HG03135 (cell line): ENCODE data around the gene TUBB4B.

Source experiments
- ATAC-seq: cut with Tn5 transposase; IDR thresholded peaks from one replicate; pipeline ENCODE4 v1.9.1; 2021; ENCODE audit warnings: mild to moderate bottlenecking, moderate library complexity; ENCODE audit not compliant: unreplicated experiment

The TUBB4B gene

DNA sequence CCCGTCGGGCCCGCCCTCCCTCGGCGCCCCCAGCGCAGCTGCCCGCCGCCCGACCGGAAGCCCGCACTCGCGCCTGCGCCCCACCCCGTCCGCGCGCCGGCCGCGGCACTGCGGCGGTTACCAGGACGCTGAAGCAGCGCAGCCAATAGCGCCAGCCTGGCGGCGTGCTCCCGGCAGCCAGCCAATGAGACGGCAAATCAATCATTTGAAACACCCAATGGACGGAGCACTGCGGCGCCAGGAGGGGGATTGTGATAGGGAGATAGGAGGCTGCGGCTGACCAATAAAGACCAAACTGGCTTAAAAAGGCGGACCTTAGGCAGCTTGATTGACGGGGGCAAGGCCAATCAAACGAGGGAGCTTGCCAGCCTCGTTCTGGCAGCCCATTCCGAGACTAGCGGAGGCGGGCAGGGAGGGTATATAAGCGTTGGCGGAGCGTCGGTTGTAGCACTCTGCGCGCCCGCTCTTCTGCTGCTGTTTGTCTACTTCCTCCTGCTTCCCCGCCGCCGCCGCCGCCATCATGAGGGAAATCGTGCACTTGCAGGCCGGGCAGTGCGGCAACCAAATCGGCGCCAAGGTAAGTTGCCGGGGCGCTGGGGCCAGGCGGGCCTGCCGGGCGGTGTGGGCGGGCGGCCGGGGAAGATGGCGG lies at the start of gene TUBB4B:
Gene TUBB4B (plus strand): TSS at position 447 of the 649 bp plus-strand sequence. CDS start 74 bp downstream, at position 521.
- ATAC-seq = peak; percentile 75

DNA sequence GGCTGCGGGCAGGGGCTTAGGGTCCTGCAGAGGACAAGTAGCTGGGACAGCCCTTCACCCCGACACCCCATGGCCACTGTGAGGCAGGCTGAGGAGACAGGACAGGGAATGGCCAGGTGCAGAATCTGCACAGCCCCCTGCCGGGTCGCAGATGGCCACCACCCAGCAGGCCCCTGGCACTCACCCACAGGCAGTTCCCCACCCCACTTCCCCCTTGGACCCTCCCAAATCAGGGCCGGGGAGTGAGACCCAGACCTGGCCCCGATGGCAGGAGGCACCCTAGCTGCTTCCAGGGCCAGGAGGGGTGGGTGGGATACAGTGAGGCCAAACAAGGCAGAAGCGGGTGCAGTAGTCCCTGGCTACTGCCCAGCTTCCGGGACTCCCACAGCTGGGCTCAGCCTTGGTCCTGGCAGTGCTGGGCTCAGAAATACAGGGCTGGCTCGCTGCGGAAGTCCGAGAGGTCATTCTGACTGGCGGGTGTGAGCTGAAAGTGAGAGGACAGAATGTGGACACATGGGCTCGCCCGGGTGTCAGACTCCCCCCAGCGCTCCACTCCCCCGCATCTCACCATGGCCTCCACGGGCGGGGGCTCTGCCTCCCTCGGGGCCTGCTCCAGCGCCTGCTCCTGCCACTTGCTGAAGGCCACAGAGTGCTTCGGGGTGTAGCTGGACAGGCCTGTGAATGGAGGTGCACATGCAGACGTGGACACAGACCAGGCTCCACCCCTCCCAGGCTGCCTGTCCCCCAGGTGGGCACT lies 49.2 kb upstream of the TUBB4B start:
- no peak for ATAC-seq

DNA sequence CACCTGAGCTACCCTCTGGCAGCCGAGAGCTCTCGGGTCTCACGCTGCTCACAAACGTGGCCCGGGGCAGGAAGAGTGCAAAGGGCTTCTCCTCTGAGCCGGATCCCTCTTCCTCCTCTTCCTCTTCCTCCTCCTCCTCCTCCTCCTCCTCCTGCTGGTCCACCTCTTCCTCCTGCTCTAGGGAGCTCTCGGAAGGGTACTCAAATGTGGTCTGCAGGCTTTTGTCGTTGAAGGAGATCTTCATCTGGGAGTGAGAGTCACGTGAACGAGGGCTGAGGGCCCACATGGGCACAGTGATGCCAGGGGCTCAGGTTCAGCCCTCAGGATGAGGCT lies 48.7 kb upstream of the TUBB4B start:
- no peak for ATAC-seq

DNA sequence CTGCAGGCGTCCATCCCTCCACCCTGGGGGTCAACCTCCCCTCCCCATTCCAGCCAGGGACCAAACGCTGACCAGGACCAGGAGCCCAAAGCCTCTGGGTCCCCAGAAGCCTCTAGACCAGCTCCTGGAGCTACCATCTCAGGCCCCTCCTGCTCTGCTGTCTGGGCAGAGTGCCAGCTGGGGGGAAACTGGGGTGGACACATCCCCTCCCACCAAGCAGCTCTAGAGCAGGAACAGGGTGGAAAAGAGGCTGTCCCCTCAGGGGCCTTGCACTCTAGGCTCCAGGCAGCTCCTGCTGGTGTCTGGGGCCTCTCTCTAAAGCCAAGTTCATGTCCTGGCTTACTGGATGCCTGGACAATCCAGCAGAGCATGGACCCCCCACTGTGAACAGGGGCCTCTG lies 48.2 kb upstream of the TUBB4B start:
- no peak for ATAC-seq

DNA sequence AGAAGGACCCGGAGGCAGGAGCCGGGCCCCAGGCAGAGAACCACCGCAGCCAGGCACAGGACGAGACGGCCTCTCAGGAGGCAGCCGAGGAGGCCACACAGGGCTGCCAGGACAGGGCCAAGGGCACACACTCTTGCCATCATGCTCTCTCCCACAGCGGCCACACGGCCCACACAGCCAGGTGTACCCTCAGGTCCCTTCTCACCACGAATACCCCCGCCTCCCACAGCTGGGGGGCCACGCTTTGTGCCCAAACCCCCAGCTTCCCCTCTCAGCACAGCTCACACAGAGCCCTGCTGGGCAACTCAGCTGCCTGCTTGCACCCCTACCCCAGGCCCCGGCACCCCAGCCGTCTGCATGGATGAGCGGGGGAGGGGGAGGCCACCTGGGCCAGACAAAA lies 47.3 kb upstream of the TUBB4B start:
- no peak for ATAC-seq

DNA sequence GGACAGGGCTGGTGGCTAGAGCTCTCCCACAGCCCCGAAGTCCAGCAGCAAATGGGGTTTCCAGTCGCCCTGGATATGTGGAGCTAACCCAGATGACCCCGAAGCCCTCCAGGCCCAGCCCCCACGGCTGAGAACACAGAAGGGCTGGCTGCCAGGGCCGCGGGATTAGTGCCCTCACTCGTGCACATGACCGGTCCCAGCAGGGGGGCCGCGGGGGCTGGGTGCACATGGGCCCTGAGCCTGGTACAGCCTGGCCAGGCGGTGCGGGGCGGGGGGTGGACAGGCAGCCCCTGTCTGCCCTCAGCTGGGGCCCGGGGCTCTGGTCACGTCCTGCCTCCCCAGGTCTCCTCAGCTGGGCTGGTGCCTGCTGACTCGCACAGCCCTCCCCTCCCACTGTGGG lies 46.7 kb upstream of the TUBB4B start:
- no peak for ATAC-seq

DNA sequence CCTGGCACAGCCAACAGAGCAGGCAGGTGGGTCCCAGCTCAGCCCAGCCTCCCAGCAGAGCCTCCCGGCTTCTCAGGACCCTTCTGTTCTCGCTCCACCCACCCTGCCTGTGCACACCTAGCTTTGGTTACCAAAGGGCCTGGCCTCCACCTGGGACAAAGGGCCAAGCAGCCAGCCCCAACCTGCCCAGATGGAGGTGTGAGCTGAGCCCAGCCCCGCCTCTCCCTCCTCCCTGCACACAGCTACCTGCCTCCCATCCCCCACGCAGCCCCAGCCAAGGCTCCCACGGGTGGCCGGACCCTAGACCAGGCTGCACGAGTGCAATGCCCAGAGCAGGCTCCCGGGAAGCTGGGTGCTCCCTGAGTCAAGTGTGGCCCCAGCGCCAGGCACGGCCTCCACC lies 46.2 kb upstream of the TUBB4B start:
- ATAC-seq = no peak

DNA sequence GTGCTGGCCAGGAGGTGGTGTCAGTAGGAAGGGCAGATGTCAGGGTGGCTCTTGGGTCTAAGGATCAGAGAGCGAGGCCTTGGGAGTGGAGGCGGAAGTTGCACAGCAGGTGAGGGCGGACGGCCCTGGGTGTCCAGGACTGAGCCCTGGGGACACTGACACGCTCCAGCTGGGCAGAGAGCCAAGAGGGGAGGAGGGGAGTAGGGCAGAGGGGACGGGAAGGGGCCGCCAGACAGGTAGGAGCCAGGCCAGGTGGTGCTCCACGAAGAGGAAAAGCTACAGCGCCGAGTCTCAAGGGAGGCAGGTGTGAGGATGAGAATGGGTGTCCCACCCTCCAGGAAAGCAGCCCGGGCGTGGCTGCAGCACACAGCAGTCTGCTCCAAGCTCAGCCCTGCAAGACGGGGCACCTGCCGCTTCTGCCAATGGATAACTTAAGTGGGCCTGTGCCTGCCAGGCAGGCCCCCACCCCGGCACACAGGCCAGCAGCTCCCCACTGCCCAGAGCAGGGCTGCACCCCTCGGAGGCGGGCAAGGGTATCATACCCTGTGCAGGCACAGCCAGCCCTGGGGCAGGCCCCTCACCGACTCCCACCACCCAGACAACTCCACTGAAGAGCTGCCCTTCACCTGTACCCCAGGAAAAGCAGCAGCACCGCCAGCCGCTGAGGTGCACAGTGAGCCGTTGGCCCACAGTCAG lies 45.4 kb upstream of the TUBB4B start:
- ATAC-seq = no peak

DNA sequence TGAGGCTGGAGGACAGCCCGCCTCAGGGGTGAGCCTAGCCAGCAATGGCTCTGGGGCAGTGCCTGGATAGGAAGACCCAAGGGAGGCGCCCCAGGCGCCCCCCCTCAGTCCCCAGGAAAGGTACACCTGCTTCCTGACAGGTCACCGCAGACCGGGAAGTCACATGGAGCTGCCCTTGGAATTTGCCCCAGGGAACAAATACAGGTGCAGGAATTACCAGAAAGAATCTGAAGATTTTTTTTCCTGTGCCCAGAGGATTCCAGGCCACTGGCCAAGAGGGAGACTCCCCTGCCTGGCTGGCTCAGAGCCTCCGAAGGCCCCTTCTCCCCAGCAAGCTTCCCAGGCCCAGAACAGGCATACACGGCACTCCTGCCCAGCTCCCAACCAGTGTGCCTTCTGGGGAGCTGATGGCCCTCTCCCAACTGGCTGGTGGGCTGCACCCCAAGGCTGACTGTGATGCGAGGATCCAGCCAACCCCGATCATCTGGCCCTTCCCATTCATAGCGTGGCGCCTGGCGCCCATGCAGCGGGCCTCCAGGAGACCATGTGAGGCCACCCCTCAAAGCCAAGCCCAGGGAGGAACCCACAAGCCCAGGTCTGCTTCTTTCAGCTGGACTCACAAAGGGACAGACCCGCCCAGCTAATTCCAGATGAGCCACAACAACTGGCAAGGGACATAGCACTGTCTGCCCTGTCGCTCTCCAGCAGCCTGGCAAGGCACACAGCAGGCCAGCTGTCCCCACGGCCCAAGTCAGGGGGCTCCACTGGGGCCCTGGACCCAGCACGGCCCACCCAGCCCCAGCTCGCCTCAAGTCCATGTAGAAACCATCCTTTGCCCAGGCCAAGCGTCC lies 42.8 kb upstream of the TUBB4B start:
- ATAC-seq = no peak

DNA sequence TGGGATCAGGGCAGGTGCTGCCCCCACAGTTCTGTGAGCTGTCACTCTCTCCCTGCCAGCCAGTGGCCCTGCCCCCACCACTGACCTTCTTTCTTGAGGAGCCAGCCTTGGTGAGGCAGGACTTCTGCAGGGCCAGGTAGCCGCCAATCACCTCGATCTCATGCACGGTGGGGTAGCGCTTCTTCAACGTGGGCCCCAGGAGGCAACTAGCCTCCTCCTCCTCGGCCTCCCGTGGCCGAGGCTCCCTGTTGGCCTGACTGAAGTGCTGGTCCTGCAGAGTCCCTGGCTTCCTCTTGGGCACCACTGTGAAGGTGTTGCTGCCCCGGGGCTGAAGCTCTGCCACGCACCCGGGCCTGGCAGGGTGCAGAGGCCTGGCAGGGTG lies 42.2 kb upstream of the TUBB4B start:
- ATAC-seq = no peak

DNA sequence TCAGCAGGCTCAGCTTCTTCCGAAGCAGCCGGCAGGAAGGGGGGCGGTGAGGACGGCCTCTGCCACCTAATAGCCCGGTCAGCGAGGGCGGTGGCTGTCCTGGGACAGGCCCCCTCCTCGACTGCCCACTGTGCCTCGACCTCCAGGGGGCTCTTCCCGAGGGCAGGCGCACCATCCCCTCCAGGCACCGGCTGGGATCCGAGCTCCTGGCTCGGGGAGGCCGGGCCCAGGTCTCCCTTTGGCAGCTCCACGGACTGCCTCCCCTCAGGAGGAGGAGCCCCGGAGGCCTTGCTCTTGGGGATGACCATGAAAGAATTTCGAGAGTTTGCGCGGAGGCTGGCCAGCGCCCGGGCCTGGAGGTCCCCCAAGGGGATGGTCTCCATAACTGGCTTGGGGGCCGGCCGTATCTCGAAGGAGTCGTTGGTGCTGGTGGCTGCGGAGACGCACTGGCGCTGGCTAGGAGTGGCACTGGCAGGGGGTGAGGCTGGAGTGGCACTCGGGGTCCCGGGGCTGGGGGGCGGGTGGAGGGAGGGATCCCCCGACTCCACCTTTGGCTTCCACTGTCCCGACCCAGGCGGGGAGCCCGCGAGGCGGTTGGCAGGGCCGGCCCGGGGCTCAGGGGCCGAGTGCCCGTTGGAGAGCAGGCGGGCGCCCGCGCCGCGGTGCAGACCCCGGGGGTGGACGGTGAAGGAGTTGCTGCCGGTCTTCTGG lies 41.5 kb upstream of the TUBB4B start:
- no peak for ATAC-seq

DNA sequence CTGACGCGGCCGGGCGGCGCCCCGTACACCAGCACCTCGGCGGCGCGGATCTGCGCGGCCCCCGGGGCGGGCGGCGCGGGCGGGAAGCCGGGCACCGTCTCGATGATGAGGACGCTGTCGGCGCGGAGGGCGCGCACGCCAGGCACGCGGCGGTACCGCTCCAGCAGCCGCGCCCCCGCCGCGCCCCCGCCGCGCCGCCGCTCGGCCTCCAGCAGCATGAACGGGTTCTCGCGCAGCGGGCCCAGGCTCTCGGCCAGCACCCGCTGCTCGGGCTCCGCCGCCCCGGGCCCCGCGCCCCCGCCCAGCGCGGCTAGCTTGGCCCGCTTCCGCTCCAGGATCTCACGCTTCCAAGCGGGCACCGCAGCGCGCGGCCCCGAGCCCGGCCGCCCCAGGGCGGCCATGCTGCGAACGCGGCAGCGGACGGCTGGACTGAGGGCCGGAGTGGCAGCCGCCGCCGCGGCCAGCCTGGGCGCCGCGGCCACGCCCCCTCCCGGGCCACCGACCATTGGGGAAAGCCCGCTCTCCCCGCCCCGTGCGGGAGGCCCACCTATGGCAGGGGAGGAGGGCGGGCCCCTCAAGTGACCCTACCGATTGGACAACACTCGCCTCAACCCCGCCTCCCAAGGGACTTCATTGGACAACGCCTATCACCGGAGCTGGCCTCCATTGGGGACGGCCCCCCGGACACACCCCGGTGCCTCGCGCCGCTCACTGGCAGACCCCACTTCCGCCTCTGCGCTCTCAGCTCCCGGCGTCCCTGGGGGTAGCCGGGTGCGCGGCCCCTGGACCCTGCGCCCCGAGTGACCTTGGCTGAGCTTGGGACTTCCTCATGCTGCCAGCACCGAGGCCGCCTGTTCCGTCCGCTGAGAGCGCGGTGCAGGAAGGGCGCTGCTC lies 40.5 kb upstream of the TUBB4B start, which contains the start of gene TPRN:
Gene TPRN (minus strand): TSS at position 431 of the 894 bp plus-strand sequence. CDS start 30 bp downstream, at position 401.
- ATAC-seq = peak; percentile 84

DNA sequence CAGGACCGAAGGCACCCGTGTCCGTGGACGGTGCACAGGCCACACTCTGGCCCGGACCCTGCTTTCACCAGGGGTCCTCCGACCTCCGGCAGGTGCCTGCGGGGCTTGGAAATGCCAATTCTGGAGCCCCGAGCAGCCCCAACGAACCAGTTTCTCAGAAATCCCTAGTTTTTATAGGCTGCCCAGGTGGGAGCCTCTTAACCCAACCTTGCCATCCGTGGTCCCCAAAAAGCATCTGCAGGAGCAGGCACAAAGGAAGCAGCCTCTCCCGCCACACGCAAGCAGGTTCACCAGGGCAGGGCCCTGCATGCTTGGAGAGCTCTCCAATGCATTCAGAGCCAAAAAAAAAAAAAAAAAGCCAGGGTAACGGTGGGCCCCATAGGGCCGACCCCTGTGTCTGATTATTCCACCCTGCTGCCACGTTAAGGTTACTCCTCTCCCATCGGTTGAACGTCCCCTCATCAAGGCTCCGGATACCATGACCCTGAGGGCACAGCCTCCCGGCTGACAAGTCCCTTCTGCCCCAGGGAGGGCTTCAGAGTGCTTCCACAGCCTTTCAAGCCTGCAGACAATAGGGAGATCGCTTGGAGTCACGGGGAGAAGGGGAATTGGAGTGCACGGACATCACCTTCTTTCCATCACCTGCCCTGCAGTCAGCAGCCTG lies 39.8 kb upstream of the TUBB4B start:
- ATAC-seq = no peak

DNA sequence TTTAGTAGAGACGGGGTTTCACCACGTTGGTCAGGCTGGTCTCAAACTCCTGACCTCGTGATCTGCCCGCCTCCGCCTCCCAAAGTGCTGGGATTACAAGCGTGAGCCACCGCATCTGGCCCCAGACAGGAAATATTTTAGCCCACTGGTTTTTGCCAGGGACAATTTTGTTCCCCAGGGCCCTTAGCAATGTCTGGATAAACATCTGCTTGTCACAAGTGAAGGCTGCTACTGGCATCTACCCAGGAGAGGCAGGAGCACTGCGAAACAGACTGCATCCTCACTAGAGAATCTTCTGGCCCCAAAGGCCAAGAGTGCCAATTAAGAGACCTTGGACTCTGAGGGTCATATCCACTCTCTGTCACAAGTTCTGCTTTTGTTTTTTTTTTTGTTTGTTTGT lies 38.1 kb upstream of the TUBB4B start:
- ATAC-seq = no peak

DNA sequence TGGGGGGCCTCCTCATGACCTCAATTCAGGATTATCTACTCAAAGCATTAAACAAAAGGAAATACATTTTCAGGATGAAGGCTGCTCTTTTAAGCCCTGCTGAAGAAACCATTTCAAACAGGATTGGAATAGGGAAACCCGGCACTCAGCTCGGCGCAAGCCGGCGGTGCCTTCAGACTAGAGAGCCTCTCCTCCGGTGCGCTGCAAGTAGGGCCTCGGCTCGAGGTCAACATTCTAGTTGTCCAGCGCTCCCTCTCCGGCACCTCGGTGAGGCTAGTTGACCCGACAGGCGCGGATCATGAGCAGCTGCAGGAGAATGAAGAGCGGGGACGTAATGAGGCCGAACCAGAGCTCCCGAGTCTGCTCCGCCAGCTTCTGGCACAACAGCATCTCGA lies 36.4 kb upstream of the TUBB4B start:
- no peak for ATAC-seq

DNA sequence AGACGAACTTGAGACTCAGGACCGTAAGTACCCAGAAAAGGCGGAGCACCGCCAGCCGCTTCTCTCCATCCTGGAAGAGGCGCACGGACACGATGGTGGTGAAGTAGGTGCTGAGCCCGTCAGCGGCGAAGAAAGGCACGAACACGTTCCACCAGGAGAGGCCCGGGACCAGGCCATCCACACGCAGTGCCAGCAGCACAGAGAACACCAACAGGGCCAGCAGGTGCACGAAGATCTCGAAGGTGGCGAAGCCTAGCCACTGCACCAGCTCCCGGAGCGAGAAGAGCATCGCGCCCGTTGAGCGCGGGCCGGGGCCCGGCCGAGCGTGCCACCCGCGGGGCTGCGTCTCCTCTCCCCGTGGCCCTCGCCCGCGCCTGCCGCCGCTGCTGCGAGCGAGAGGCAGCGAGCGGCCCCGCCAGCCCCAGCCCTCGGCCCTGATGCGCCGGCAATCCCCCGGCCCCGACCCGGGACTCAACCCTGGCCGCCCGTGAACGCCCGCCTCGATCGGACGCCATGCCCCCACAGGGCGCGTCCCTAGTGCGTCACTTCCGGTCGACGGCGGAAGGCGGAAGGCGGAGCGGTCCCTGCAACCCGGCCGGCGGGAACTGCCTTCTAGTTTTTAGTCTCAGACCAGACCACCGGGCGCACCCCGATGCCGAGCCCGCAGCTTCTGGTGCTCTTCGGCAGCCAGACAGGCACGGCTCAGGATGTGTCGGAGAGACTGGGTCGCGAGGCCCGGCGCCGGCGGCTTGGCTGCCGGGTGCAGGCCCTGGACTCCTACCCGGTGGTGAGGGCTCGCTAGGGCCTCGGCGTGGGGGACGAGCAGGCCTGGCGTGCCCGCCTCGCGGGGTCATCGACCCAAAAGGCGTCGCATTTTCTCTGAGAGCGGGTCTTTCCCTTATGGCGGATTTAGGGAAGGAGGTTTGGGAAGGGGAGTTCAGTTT lies 35.7 kb upstream of the TUBB4B start, which contains the start of the genes NDOR1 and TMEM203:
Gene NDOR1 (plus strand): TSS at position 575 of the 944 bp plus-strand sequence. CDS start 78 bp downstream, at position 653.
Gene TMEM203 (minus strand): TSS at position 523 of the 944 bp plus-strand sequence. CDS start 234 bp downstream, at position 289.
- ATAC-seq = peak; percentile 40

DNA sequence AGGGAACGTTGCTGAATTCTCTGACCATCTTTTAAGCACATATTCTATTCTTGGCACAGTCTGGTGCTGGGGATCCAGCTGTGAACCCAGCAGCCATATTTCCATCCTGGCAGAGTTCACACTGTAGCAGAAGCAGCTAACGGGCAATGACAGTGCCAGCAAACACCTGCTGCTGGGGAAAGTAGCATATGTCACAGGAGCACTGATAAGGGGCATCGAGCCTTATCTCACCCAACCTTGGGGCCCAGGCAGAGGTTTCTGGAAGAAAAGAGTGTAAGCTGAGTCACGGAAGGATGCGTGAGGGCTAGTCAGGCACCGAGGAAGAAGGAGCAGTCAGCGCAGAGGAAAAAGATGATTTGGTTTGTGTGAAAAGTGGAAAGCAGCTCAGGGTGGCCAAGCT lies 34.5 kb upstream of the TUBB4B start:
- no peak for ATAC-seq

DNA sequence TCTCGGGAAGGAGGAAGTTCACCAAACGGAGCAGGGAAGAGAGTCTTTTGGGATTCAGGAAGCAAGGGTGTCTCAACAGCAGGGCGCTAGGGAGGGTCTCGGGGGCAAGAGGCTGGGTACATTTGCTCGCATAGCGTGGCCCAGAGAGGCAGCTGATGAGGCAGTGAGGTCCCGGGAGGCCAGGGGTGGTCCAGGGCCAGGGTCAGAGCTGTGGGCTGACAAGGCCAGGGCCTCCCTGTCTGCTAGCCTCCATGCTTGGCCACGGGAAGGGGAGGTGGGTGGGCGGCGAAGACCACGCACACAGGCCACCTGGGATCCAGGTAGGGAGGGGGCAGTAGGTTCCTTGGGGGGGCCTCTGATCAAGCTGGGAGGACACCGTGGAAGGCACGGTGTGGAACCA lies 29.6 kb upstream of the TUBB4B start:
- ATAC-seq = no peak
